ENCODE data around the gene ABCC11.

ABCC11 gene

DNA sequence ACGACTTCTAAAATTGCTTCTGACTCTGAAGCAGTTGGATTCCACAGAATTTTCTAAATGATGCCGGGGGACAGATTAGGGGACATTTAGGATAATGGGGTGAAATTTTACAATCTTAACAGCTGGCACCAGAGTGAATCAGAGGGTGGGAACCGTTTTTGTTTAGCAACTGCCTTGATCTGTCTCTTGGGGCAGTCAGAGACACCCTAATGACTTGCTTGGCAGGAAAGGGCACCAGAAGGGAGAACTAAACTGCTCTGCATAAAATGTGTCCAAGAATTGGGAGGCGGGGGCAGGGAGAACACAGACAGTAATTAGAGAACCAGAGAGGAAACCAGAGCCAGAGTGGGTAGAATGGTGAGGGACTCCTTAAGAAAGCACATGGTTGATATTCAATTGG lies 85.4 kb downstream of the ABCC11 start:
- no peak for DNase-seq (ENCODE audit: low read depth in 2 of 2)

DNA sequence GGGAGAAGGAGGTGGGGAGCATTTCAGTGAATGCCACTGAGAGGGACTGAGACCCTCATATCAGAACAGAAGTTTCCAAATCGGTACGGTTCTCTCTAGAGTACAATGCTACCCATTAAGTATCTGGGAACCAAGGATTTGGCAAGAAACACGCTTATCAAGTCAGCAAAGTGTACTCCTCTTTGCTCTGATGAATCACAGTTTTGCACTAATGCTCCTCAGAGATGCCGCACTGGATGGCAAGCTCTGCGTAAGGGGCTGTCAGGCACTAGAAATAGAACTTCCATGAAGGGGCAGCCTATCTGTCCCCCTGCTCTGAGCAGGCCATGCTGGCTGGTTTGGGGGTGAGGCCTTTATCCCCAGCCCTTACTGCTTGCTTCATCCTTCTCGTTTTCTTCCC lies 86.8 kb downstream of the ABCC11 start:
- DNase-seq (ENCODE audit: low read depth in 2 of 2) = no peak

DNA sequence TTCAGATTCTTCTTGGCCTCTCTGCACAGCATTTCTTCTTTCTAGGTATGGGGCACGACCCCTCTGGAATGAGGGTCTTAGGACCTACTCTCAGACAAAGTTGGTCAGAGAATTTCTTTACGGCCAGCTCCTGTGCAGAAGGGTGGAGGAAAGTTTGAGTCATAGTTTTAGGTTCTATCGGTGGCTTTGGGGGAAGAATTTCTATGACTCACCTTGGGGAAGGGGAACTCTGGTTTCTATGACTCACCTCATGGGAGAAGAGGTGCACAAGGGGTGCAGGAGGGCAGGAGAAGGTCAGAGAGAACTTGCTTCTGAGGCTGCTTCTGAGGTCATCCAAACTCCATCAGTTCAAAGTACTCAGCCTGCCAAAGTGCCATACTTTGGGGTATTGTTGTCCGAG lies 89.0 kb downstream of the ABCC11 start:
- DNase-seq (ENCODE audit: low read depth in 2 of 2) = peak in 1 of 2 donors; percentile 3

DNA sequence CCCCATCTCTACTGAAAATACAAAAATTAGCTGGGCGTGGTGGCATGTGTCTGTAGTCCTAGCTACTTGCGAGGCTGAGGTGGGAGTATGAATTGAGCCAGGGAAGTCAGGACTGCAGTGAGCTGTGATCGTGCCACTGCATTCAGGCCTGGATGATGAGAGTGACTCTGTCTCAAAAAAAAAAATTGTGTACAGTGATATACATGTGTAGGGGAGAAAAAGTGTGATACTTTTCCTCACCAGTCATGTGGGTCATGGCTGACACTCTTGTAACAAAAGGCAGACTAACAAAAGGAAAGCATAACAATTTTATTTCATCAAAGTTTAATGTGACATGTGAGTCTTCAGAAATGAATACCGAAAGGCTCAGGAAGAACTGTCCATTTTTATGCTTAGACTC lies 89.5 kb downstream of the ABCC11 start:
- DNase-seq (ENCODE audit: low read depth in 2 of 2) = no peak

DNA sequence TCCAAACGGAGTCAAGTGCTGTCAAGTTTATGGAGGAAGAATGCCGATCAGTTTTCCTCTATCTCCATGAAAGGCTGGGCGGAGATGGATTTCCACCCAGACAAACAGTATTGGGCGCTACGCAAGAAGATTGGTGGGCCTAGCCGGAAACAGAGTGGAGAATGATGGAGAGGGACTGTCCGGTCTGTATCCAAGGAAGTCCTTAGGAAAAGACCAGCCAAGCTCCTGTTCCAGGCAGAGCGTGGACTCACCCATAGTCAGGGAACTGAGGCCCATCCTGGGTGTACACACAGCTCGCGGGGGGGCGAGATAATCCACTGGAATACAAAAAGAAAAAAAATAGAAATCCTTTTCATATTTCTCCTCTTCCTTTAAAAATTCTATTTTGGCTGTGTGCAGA lies 90.0 kb downstream of the ABCC11 start:
- no peak for DNase-seq (ENCODE audit: low read depth in 2 of 2)

DNA sequence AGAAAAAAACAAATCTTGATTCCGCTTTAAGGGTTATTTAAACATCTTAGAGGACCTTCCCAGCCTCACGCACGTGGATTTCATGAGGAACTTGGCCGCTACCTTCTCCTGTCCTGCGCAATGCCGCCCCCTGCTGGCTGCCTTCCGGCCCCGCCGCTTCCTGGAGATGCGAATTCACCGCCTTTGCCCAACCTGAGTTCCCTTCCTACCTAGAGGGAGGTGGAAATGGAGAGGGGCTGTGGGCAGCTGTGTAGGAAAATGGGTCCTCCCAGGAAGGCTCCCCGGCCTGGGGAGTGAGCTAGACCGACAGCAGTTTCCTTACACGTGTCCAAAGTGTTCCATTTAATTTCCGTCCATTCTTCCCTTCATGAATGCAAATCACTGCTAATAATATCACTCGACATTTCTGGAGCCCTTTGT lies 90.5 kb downstream of the ABCC11 start:
- peak; percentile 43 to 50 for DNase-seq (ENCODE audit: low read depth in 2 of 2)

DNA sequence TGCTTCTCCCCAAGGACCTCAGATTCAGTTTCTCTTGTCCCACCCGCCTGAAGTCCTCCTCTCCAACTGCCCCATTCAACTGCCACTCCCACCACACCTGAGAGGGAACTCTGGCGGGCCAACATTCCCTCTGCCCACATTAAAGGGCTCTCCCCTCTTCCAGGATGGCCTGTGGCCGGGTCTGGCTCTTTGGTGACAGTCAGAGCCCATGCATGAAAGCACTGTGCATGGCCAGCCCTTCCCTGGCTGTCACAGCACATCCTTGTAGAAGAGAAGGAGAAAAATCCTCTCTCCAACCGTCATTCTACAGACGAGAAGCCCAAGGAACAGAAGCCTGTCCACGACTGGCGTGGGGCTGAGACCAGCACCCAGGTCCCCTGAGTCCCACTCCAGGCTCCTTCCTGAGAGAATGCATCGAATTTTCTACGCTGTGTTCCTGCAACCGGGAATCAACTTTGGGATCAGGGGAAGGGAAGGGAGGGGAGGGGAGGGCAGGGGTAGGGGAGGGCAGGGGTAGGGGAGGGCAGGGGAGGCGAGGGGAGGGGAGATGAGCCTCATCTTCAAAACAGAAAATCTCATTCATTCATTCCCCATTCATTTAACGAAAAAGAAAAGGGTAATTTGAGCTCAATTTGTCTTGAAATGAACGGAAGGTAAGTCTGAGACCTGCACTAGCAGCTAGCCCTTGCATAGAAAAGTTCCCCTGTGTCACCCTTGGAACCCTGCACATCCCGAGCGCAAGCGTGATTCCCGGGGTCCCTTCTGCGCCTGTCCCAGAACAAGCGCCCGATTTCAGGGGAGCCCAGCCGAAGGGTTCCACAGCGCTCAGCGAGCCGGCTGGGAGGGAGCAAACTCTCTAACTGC lies 91.2 kb downstream of the ABCC11 start, which contains the start of gene ABCC12:
TSS of gene ABCC12 (minus strand) at position 68 of the 864 bp plus-strand sequence. CDS start 9,569 bp downstream, outside the sequence.
- no peak for DNase-seq (ENCODE audit: low read depth in 2 of 2)

DNA sequence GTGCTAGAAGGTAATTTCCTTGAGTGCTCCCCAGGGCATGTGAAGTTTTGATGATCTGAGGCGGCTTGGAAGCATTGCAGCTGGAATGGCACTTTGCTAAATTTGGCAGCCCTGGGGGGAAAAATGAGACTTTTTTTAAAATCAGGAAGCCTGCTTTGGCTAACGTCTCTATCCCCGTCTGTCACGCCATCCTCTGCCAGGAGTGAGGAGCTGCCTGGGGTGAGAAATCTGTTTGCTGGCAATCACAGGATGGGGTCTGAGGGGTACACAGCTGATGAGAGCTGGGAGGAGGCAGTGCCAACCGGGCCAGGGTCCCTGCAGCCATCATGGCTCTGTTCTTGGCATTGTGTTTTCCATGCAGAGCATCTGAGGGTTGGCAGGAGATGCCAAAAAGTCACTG lies 93.6 kb downstream of the ABCC11 start:
- no peak for DNase-seq (ENCODE audit: low read depth in 2 of 2)

DNA sequence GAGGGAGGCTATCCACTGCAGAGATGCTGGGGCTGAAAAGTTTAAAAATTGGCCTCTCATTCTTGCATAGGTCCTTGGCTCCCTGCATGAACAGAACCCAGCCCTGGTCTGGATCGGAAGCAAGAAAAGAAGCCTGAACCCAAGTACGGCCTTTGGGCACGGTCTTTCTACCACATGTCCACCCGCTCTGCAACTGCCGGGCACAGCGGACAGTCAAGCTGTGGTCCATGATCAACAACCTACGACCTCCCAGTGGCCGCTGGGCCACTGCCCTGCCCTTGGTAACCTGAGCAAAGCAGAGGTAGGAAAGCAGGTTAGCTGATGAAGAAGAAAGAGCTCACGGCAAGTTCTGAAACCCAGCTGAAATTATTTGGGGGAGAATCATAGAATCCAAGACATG lies 95.1 kb downstream of the ABCC11 start:
- no peak for DNase-seq (ENCODE audit: low read depth in 2 of 2)

DNA sequence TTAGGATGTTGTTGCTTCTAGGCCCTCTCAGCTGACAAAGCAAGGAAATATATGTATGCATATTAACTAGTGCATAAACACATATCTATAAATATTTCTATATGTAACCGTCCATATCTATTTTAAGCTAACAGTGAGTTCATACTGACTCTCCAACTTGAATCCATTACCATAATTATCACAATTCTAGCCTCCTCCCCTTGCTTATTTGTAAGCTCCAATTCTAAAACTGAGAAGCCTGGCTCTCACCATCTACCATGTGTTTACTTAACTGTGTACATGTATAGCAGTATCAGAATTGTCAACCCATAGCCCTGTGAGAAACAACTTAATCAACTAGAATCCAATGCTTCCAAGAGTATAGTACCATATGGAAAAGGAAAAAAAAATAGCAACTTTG lies 96.6 kb downstream of the ABCC11 start:
- no peak for DNase-seq (ENCODE audit: low read depth in 2 of 2)

DNA sequence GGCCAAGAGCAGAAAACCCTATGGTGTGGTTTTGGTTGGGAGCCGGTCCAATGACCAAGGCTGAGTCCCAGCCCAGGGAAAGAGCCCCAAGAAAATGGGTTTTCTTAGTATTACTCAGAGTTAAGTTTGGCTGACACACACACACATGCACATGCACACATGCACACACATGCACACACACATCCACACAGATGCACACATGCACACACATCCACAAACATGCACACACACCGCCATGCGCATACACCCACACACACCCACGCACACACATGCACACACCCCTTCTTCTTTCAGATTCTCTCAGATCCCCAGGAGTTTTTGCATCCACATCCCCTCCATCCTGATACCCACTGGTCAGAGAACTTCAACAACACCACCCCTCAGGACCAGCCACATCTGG lies 100.6 kb downstream of the ABCC11 start:
- DNase-seq (ENCODE audit: low read depth in 2 of 2) = no peak

DNA sequence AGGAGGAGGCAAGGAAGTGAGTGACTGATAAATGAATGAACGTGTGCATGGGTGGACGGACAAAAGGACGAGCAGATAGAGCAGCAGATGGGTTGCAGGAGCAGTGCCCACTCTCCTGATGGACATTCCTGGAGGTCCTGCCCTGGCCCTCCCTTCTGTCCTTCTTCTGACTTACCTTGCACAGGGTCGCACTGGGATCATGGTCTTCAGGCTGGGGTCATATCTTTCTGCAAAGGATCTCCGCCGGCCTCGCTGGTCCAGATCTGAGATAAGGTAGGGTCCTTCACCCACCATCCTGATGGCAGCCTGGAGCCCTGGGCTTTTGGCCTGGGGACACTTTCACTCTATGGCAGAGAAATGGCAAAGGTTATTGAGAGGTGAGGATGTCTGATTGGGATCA lies 101.2 kb downstream of the ABCC11 start:
- DNase-seq (ENCODE audit: low read depth in 2 of 2) = no peak

DNA sequence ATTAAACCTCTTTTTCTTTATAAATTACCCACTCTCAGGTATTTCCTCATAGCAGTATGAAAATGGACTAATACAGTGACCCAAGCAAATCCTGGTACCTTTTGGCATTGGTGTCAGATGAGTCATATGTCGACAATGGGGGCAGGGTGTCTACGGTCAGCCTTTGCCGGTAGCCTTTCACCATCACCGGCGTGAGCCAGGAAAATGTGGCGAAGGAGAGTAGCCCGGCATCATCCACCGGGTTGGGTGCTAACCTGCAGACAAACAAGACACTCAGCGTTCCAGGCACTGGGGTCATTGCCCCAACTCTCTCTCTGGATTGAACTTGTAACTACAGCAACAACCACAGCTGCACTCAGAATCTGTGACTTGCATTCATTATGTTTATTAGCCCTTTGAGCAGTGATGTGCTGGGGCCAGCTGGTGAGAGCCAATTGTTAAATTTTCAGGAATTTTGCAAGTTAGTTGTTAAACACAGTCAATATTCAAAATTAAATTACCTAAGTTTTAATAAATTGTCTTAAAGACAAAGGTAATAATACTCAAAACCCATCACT lies 103.4 kb downstream of the ABCC11 start:
- DNase-seq (ENCODE audit: low read depth in 2 of 2) = no peak

DNA sequence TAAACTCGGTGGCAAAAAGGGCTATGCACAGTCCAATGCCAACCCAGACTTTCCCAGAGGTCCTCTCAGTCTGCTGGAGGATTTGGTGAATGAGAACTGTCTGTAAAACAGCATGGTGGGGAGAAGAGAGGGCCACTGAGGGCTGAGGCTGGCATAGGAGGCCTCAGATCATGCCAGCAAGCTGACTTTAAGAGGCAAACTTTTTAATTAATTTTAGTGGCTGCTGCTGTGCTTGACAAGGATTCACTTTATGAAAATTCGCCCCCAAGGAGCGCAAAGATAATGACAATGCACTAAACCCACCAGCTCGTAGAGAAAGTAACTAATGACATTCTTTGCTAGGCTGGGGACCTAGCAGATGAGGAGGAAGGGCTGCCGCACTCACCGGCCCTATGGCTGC lies 106.5 kb downstream of the ABCC11 start:
- DNase-seq (ENCODE audit: low read depth in 2 of 2) = no peak

DNA sequence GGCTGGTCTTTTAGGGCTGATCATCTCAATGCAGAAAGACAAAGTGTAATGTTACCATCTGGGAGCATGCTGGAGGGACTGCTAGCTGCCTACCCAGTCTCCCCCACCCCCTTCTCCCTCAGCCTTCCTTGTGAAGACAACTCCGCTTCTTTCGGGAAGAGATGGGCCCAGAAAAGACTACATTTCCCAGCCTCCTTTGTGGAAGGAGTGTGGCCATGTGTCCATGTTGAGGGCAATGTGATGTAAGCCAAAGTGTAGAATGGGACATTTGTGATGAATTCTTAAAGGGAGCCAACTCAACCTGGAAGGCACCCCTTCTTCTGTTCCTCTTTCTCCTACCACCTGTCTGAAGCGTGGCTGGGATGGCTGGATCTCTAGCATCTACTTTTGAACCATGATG lies 107.8 kb downstream of the ABCC11 start:
- no peak for DNase-seq (ENCODE audit: low read depth in 2 of 2)

DNA sequence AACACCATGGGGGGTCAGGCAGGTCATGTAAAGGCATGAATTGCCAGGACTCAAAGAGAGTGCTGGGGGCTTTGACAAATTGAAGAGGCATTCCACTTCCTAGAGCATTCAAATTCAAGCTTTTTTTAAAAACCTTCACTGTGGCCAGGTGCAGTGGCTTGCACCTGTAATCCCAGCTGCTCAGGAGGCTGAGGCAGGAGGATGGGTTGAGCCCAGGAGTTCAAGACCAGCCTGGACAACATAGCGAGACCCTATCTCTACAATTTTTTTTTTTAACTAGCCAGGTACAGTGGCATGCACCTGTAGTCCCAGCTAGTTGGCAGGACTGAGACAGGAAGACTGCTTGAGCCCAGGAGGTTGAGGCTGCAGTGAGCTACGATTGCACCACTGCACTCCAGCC lies 108.8 kb downstream of the ABCC11 start:
- DNase-seq (ENCODE audit: low read depth in 2 of 2) = no peak

DNA sequence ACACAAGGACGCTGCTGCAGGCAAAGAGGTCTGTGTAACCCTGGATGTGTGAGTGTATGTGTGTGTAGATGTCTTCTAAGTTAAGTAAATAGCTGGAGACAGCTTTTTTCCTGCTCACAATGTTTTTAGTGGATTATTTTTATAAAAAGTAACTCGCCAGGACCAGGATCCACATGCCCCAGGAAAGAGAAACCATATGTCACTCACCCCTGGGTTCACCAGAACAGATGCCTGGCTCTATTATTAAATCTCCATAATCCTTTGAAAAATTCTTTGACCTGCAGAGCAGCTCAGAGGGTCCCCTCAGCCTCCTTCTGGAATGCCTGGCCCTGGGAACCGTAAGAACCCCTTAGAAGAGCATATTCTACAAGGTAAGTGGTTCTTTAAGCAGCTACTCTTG lies 109.5 kb downstream of the ABCC11 start:
- DNase-seq (ENCODE audit: low read depth in 2 of 2) = no peak

DNA sequence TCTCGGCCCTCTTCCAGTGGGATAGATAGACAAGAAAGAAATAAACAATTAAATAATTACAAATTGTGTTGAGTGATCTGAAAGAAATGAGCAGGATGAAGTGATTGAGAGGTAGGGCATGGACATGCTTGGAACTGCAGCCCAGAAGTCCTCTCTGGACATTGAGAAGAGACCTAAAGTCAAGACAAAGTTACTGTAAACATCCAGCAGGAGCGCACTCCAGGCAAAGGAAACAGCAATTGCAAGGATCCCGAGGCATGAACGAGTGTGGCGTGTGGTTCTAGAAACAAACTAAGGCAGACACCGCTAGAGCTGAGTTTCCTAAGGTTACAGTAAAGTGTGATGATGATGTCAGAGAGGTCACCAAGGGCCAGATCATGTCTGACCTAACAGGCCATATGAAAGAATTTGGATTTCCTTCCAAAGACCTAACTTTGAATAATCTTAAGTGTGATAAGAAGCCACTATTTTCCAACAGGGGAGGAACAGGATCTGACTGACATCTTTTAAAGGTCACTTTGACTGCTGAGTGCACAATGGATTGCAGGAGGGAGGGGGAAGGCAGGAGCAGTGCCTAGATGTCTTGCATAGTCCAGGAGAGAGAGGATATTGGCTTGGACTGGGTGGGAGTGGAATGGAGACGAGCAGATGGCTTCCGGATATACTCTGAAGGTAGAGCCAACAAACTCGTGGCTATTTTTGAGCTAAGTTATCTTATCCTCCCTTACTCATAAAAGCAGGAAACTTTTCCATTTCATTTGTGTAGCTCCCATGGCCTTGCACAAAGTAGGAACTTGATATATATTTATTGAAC lies 110.6 kb downstream of the ABCC11 start:
- no peak for DNase-seq (ENCODE audit: low read depth in 2 of 2)

DNA sequence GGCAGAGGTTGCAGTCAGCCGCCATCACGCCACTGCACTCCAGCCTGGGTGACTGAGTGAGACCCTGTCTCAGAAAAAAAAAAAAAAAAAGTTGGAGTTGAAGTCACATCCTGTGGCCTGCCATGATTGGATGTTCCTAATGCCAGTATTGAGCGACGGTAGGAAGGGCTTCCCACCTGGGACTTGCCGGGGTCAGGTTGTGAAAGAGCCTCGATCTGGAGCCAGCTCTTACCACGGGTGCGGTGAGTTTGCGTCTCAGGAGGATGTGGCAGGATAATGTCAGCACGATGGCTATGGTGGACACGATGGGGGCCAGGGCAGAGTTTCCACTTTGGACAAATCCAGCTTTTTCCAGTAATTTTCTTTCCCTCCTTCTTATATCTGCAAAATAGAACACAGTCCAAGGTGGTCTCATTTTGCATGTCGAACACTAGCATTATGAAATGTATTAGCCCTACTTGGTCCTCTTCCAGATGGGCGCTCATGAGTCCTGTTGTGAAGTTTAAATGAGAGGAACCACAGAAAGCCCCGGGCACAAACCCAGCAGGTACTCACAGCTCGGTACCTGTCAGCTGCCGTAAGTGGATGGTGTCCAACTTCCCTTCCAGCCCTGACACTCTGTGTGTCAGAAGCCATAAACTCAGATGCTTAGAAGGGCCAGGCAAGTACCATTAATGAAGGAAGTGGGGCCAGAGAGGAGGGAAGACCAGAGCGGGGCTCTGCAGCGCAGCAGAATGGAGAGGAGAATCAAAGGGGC lies 113.7 kb downstream of the ABCC11 start:
- DNase-seq (ENCODE audit: low read depth in 2 of 2) = no peak

DNA sequence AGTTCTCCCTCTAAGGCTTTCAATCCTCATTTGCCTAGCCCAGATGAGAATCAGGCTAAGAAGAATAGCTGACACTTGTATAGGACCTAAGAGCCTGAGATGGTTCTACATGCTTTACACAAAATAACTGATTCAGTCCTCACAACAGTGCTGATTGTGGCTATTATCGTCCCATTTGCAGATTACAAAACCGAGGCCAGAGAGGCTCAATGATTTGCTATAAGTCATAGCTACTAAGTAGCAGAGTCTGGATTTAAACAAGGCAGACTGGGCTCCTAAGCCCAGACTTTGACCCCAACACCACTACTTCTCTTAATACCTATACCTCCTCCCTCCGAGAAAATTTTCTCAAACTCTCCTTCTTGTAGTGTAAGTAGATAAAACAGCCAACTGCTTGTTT lies 114.6 kb downstream of the ABCC11 start:
- no peak for DNase-seq (ENCODE audit: low read depth in 2 of 2)

DNA sequence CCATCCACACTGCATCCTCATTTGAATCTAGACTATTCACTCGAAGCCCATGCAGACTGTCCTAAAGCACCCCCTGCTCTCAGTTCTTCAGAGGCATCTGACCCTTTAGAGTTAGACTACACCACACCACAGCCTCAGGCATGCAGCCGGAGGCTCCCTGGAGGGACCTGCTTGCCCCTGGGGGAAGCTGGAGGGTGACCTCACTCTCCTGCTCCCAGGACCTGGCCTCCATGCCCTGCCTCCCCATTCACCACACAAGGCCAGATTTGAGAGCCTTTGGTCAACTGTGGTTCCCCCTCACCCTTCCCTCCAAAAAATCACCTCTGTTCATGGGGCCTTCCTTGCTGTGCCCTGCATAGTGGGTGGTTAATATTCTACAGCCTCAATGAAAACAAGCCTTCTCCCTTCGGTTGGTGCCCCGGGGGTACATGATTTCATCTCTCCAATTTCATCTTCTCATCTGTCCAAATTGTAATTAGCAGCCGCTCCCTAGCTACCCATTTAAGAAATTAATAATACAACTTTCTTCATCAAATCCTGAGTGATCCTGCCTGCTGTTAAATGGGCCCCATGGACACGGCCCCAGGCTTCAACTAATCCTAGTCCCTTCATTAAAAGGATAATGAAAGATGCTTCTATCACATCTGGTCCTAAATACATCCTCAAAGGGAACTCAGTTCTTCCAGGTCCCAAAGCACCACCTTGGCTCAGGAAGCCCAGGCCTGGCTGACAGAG lies 116.0 kb downstream of the ABCC11 start:
- DNase-seq (ENCODE audit: low read depth in 2 of 2) = no peak

Data from stimulated activated CD8-positive, alpha-beta memory T cell treated with anti-CD3 and anti-CD28 coated beads, Interleukin-15, amount 100 ng/mL, for 4 hours (primary cell).